ENCODE results near the gene GPHN. TPM values are rescaled to one million over a fixed set of nuclear protein-coding genes. Genes with fewer than 3 reads are reported as not detected.

GPHN gene
- total and polyA plus RNA-seq, 10 of the 15 experiments (the other 5 are each of a cell fraction or from before 2014, with no cell fraction given), result 22.3 to 48.8 (median 33.1) TPM

DNA sequence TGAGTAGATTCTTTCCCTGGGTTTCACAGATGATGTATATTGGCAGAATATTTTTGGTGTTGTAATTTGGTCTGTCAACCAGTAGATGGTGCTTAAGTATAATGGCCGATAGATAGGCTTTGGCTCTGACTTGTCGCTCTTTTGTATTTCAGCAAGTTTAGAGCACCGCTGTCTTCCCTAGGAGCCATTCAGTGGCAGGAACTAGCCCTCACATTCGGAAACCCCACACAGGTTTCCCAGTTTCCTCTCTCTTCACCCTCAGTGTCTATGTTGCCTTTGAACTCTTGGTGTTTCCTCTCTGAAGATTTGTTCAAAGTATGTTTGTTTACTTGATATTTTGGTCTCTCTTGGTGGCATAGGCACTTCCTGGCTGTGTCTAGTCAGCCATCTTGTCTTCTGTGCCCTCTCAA lies 102.2 kb downstream of the GPHN start:
- WGBS (ENCODE audit: insufficient coverage, insufficient replicate concordance, low lambda C conversion rate, missing lambda C conversion rate), result 66% methylated on average over 4 of the region's 4 CpGs
- Histone ChIP-seq H3K27me3 (replicated peaks in 1 of 2; ENCODE audit: control insufficient read depth in 2 of 2, insufficient read depth in 2 of 2, low read length in 1 of 2) (no peaks in the 10 kb centered on the region), H3K79me2 (ENCODE audit: control insufficient read depth, insufficient read depth, low read length) (peaks cover 29% of the 10 kb centered on the region), H3K9me3 (replicated peaks; ENCODE audit: control insufficient read depth, insufficient read depth, low read length) (peaks cover 8% of the 10 kb centered on the region), H4K20me1 (ENCODE audit: control insufficient read depth, insufficient read depth) (no peaks in the 10 kb centered on the region), H3K27ac (ENCODE audit: control insufficient read depth, insufficient read depth) (no peak overlapping the region), H3K4me3 (no peak overlapping the region), H3K4me2 (ENCODE audit: control insufficient read depth, insufficient read depth) (no peak overlapping the region), H2AFZ (ENCODE audit: control insufficient read depth, low read depth, low read length) (0 out of 2 replicates have a peak overlapping the region, but pooled peaks have one; percentile 2), H3K9ac (ENCODE audit: control insufficient read depth, insufficient read depth, low read length) (no peak overlapping the region), H3K36me3 (ENCODE audit: control insufficient read depth in 2 of 2, insufficient read depth in 2 of 2, low read length in 1 of 2) (no peaks in the 10 kb centered on the region), H3K4me1 (ENCODE audit: control insufficient read depth, insufficient read depth, low read length) (no peaks in the 10 kb centered on the region)
- TF ChIP-seq, protein P1, sequence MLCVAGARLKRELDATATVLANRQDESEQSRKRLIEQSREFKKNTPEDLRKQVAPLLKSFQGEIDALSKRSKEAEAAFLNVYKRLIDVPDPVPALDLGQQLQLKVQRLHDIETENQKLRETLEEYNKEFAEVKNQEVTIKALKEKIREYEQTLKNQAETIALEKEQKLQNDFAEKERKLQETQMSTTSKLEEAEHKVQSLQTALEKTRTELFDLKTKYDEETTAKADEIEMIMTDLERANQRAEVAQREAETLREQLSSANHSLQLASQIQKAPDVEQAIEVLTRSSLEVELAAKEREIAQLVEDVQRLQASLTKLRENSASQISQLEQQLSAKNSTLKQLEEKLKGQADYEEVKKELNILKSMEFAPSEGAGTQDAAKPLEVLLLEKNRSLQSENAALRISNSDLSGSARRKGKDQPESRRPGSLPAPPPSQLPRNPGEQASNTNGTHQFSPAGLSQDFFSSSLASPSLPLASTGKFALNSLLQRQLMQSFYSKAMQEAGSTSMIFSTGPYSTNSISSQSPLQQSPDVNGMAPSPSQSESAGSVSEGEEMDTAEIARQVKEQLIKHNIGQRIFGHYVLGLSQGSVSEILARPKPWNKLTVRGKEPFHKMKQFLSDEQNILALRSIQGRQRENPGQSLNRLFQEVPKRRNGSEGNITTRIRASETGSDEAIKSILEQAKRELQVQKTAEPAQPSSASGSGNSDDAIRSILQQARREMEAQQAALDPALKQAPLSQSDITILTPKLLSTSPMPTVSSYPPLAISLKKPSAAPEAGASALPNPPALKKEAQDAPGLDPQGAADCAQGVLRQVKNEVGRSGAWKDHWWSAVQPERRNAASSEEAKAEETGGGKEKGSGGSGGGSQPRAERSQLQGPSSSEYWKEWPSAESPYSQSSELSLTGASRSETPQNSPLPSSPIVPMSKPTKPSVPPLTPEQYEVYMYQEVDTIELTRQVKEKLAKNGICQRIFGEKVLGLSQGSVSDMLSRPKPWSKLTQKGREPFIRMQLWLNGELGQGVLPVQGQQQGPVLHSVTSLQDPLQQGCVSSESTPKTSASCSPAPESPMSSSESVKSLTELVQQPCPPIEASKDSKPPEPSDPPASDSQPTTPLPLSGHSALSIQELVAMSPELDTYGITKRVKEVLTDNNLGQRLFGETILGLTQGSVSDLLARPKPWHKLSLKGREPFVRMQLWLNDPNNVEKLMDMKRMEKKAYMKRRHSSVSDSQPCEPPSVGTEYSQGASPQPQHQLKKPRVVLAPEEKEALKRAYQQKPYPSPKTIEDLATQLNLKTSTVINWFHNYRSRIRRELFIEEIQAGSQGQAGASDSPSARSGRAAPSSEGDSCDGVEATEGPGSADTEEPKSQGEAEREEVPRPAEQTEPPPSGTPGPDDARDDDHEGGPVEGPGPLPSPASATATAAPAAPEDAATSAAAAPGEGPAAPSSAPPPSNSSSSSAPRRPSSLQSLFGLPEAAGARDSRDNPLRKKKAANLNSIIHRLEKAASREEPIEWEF (IDR thresholded peaks at IDR 0.05; ENCODE audit: insufficient replicate concordance, low read depth, low read length), result no peak
- TF ChIP-seq SMC3 (IDR thresholded peaks at IDR 0.05; ENCODE audit: borderline replicate concordance, low read length) (no peak; the same call in 1 of the 2 replicates), RAD21 (IDR thresholded peaks at IDR 0.05; ENCODE audit: insufficient read depth, low read depth, low read length) (peak; percentile 64), YY1 (IDR thresholded peaks at IDR 0.05; ENCODE audit: low read depth, low read length) (peak; percentile 45; the same call in 1 of the 2 replicates)
- TF ChIP-seq, protein P2, sequence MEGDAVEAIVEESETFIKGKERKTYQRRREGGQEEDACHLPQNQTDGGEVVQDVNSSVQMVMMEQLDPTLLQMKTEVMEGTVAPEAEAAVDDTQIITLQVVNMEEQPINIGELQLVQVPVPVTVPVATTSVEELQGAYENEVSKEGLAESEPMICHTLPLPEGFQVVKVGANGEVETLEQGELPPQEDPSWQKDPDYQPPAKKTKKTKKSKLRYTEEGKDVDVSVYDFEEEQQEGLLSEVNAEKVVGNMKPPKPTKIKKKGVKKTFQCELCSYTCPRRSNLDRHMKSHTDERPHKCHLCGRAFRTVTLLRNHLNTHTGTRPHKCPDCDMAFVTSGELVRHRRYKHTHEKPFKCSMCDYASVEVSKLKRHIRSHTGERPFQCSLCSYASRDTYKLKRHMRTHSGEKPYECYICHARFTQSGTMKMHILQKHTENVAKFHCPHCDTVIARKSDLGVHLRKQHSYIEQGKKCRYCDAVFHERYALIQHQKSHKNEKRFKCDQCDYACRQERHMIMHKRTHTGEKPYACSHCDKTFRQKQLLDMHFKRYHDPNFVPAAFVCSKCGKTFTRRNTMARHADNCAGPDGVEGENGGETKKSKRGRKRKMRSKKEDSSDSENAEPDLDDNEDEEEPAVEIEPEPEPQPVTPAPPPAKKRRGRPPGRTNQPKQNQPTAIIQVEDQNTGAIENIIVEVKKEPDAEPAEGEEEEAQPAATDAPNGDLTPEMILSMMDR (IDR thresholded peaks at IDR 0.05 in 2 of 3, conservative IDR thresholded peaks at IDR 0.05 in 1 of 3; ENCODE audit: control insufficient read depth in 2 of 3, extremely low read depth in 1 of 3, insufficient read depth in 1 of 3, low read depth in 3 of 3, low read length in 3 of 3), result peak in 2 of 3 experiments; percentile 21 to 52; a peak in 3 of 6 replicates
- DNase-seq (ENCODE audit: low read depth, low spot score), result no peak
- ChIA-PET RAD21 (ENCODE audit: unreplicated experiment) (interaction anchor here (0.9 kb wide), 1 partner anchor 40 kb away, joined by 3 read pairs; no protein-coding TSS in a partner anchor), POLR2A (no interaction called here), CTCF (interaction anchor here (0.9 kb wide), 1 partner anchor 8 kb away, joined by 3 read pairs; no protein-coding TSS in a partner anchor), SMC1A (ENCODE audit: uncharacterized antibody, unreplicated experiment) (interaction anchor here (1.0 kb wide), 1 partner anchor 30 kb away, joined by 3 read pairs; no protein-coding TSS in a partner anchor)
- intact Hi-C loops (cut with micrococcal nuclease; ENCODE audit: unreplicated experiment) (no loop called here), in situ Hi-C loops (cut with MboI) (no loop called here)
- no peak for ATAC-seq
- FAIRE-seq, result peak; percentile 64
- no TSS peak for BruUV-seq (replicated peaks)
